ENCODE measurements around the gene TMEM170A. TPM values are rescaled to one million over a fixed set of nuclear protein-coding genes. Genes with fewer than 3 reads are reported as not detected.

The TMEM170A gene
- total RNA-seq, 1 experiment from 2014 or later = 46.8 TPM

- no peak overlapping the region for H2BK15ac ChIP-seq (ENCODE audit: low read depth, low read length)
- H2BK12ac ChIP-seq (ENCODE audit: insufficient read length, low read depth, low read length) = no peak overlapping the region
- H3K4me3 Mint-ChIP-seq = peak overlapping the region in 1 of 2 experiments; percentile 66; a peak in 2 of 5 replicates
- no peak overlapping the region for H2AK5ac ChIP-seq (ENCODE audit: insufficient read length, low read length)
- no peak overlapping the region for H3K27ac ChIP-seq (ENCODE audit: insufficient read length, low read depth, low read length)
- H2BK120ac ChIP-seq (ENCODE audit: low read depth, low read length, poor library complexity, severe bottlenecking) = no peak overlapping the region
- no peak overlapping the region for H4K5ac ChIP-seq (ENCODE audit: insufficient read length, low read depth, low read length)
- no peaks in the 10 kb centered on the region for H3K9me3 Mint-ChIP-seq
- H3K14ac ChIP-seq (ENCODE audit: insufficient read depth, low read length) = no peak overlapping the region
- no peak for TF ChIP-seq CTCF (conservative IDR thresholded peaks at IDR 0.05)
- peaks cover 35 to 39% of the 10 kb centered on the region in 2 experiments for H3K4me1 Mint-ChIP-seq
- peaks cover 16% of the 10 kb centered on the region; the same call in 1 of the 2 replicates for H3K79me2 ChIP-seq (ENCODE audit: insufficient read depth, low read length)
- peaks cover 9% of the 10 kb centered on the region for H3K79me1 ChIP-seq (ENCODE audit: insufficient read depth, low read depth, low read length, poor library complexity, severe bottlenecking)
- no CpG with 5 or more reads among the region's 1 CpG for WGBS (ENCODE audit: extremely low coverage, insufficient read length, low lambda C conversion rate)
- H2BK20ac ChIP-seq (ENCODE audit: low read depth, low read length, poor library complexity, severe bottlenecking) = no peak overlapping the region
- H3K18ac ChIP-seq (ENCODE audit: insufficient read length, low read depth, low read length) = no peak overlapping the region
- H2BK5ac ChIP-seq (ENCODE audit: insufficient read length, low read length) = no peak overlapping the region
- no peak overlapping the region for H3K23ac ChIP-seq (ENCODE audit: insufficient read length, low read depth, low read length)
- H3K23me2 ChIP-seq (ENCODE audit: insufficient read length, low read depth, low read length, poor library complexity, severe bottlenecking) = no peaks in the 10 kb centered on the region
- DNase-seq = no peak
- H3K36me3 Mint-ChIP-seq (ENCODE audit: insufficient read depth in 1 of 3, low read depth in 3 of 3) = peaks cover 0 to 2% (median 0%) of the 10 kb centered on the region in 3 experiments; a peak in 2 of 7 replicates
- H3K56ac ChIP-seq (ENCODE audit: insufficient read length, low read depth, low read length) = no peak overlapping the region
- H2AFZ ChIP-seq (ENCODE audit: low read length) = no peak overlapping the region
- no peak overlapping the region for H3K4me2 ChIP-seq (ENCODE audit: insufficient read depth, insufficient read length, low read length)
- no peak overlapping the region for H3T11ph ChIP-seq (ENCODE audit: low read length)
- no peaks in the 10 kb centered on the region for H3K9me3 ChIP-seq (ENCODE audit: control insufficient read depth, low read depth, low read length)
- no peaks in the 10 kb centered on the region for H3K27me3 ChIP-seq (ENCODE audit: insufficient read depth, low read length)
- no peak overlapping the region for H3K9ac ChIP-seq (ENCODE audit: extremely low read depth, insufficient read length, low read length)
- no peaks in the 10 kb centered on the region for H4K20me1 ChIP-seq (ENCODE audit: control insufficient read depth, insufficient read depth, insufficient read length)
- H3K27me3 Mint-ChIP-seq (ENCODE audit: low read depth) = no peaks in the 10 kb centered on the region
- peak overlapping the region; percentile 83 to 95 (median 94); a peak in 5 of 7 replicates for H3K27ac Mint-ChIP-seq
- no peaks in the 10 kb centered on the region; the same call in 1 of the 2 replicates for H3K4me1 ChIP-seq (ENCODE audit: insufficient read depth, low read length)
- H4K91ac ChIP-seq (ENCODE audit: insufficient read length, low read depth, low read length) = no peak overlapping the region
- H3K4ac ChIP-seq (ENCODE audit: low read depth, low read length) = no peak overlapping the region
- no peak overlapping the region for H4K8ac ChIP-seq (replicated peaks; ENCODE audit: insufficient read length, low read depth, low read length)
Measured at GRCh38 chr16:75421820-75422126, 42.7 kb downstream of the TMEM170A start.

Data from H9 (cell line).